Subcutaneous adipose tissue (tissue), 4 donors: ENCODE measurements around the gene TAS1R2. TPM values are rescaled to one million over a fixed set of nuclear protein-coding genes. Genes with fewer than 3 reads are reported as not detected.

Experiments used
- CTCF ChIP-seq: fragments of 450-650 bp; IDR thresholded peaks from one replicate; pipeline ENCODE4 v1.5.1; 2016; ENCODE audit warnings: low read depth, mild to moderate bottlenecking, control low read depth, antibody characterized with exemption, moderate library complexity
- total RNA-seq, 4 donors: library from RNA; depleted of rRNA; stranded (reverse); fragments of >200 nt; gene quantifications; one replicate each; pipeline ENCODE4 v1.1.0, GENCODE V29; 2016

TAS1R2 gene
- total RNA-seq, 4 donors from 2014 or later, result not detected

- TF ChIP-seq CTCF, result no peak
Measured at GRCh38 chr1:18871401-18872070, 12.1 kb upstream of the TAS1R2 start.

- no peak for TF ChIP-seq CTCF
Measured at GRCh38 chr1:18870957-18871356, 11.5 kb upstream of the TAS1R2 start.

- no peak for TF ChIP-seq CTCF
Measured at GRCh38 chr1:18869847-18870594, 10.6 kb upstream of the TAS1R2 start.

- TF ChIP-seq CTCF, result no peak
Measured at GRCh38 chr1:18868801-18869424, 9.5 kb upstream of the TAS1R2 start.

GRCh38 chr1:18868354-18868753 lies 8.9 kb upstream of the TAS1R2 start:
- TF ChIP-seq CTCF, result no peak

- no peak for TF ChIP-seq CTCF
Measured at GRCh38 chr1:18866846-18867245, 7.4 kb upstream of the TAS1R2 start.

GRCh38 chr1:18866314-18866713 lies 6.9 kb upstream of the TAS1R2 start:
- no peak for TF ChIP-seq CTCF
